DND-41 (cell line): ENCODE data around the gene CRHR2.
A peak's percentile ranks its signal among the peaks of the same experiment; 100 is the strongest.

ENCODE experiments used
- ATAC-seq: fragments of 200-7000 bp; cut with Tn5 transposase; 3 replicates; pipeline ENCODE4 v1.9.1; 2021; ENCODE audit warnings: low read depth; ENCODE audit not compliant: insufficient read depth
- DNase-seq: peaks from one replicate; pipeline ENCODE4 v3.0.0-alpha.2; 2020
- H2AFZ ChIP-seq: 2 replicates; pipeline ENCODE4 v1.6.0; 2012; ENCODE audit warnings: low read depth, low read length
- H3K27ac ChIP-seq: 2 replicates; pipeline ENCODE4 v1.5.1; 2012; ENCODE audit warnings: low read length, inconsistent platforms
- H3K27me3 ChIP-seq: fragments of 200-600 bp; sonication (generic); 2 replicates; pipeline ENCODE4 v1.6.0; 2012; ENCODE audit warnings: low read length, mild to moderate bottlenecking, inconsistent platforms; ENCODE audit not compliant: insufficient read depth, poor library complexity
- H3K36me3 ChIP-seq: 2 replicates; pipeline ENCODE4 v1.5.1; 2012; ENCODE audit warnings: low read length, inconsistent platforms; ENCODE audit not compliant: insufficient read depth
- H3K4me1 ChIP-seq: 2 replicates; pipeline ENCODE4 v1.5.1; 2012; ENCODE audit warnings: mild to moderate bottlenecking, low read length; ENCODE audit not compliant: insufficient read depth
- H3K4me2 ChIP-seq: 2 replicates; pipeline ENCODE4 v1.6.0; 2012; ENCODE audit warnings: mild to moderate bottlenecking, moderate library complexity, low read length, inconsistent platforms; ENCODE audit not compliant: insufficient read depth
- H3K4me3 ChIP-seq, 2 experiments: fragments of 200-600 bp in 1 of 2; shearing (Covaris generic) in 1 of 2; 2 replicates each; pipeline ENCODE4 v1.5.1; 2012 to 2016; ENCODE audit warnings: inconsistent platforms in 2 of 2, low read length in 2 of 2, mild to moderate bottlenecking in 2 of 2, low read depth in 1 of 2, moderate library complexity in 1 of 2
- H3K79me2 ChIP-seq: 2 replicates; pipeline ENCODE4 v1.6.0; 2012; ENCODE audit warnings: low read length, inconsistent platforms; ENCODE audit not compliant: insufficient read depth
- H3K9ac ChIP-seq: 2 replicates; pipeline ENCODE4 v1.6.0; 2012; ENCODE audit warnings: low read depth, mild to moderate bottlenecking, inconsistent platforms, low read length, moderate library complexity
- H3K9me3 ChIP-seq: 2 replicates; pipeline ENCODE4 v1.5.1; 2012; ENCODE audit warnings: low read length, moderate library complexity, mild to moderate bottlenecking, inconsistent platforms; ENCODE audit not compliant: insufficient read depth, severe bottlenecking
- H4K20me1 ChIP-seq: 2 replicates; pipeline ENCODE4 v1.6.0; 2012; ENCODE audit warnings: low read length; ENCODE audit not compliant: insufficient read depth
- CTCF ChIP-seq: IDR thresholded peaks from 2 replicates; pipeline ENCODE4 v1.5.1; 2012; ENCODE audit warnings: borderline replicate concordance, low read length, moderate library complexity, mild to moderate bottlenecking; ENCODE audit not compliant: poor library complexity, severe bottlenecking; ENCODE audit errors: extremely low read depth
- EZH2 ChIP-seq: IDR thresholded peaks from 3 replicates; pipeline ENCODE4 v1.6.1; 2012; ENCODE audit warnings: borderline replicate concordance, low read depth, mild to moderate bottlenecking, moderate library complexity, low read length, inconsistent platforms; ENCODE audit not compliant: severe bottlenecking

Gene CRHR2

DNA sequence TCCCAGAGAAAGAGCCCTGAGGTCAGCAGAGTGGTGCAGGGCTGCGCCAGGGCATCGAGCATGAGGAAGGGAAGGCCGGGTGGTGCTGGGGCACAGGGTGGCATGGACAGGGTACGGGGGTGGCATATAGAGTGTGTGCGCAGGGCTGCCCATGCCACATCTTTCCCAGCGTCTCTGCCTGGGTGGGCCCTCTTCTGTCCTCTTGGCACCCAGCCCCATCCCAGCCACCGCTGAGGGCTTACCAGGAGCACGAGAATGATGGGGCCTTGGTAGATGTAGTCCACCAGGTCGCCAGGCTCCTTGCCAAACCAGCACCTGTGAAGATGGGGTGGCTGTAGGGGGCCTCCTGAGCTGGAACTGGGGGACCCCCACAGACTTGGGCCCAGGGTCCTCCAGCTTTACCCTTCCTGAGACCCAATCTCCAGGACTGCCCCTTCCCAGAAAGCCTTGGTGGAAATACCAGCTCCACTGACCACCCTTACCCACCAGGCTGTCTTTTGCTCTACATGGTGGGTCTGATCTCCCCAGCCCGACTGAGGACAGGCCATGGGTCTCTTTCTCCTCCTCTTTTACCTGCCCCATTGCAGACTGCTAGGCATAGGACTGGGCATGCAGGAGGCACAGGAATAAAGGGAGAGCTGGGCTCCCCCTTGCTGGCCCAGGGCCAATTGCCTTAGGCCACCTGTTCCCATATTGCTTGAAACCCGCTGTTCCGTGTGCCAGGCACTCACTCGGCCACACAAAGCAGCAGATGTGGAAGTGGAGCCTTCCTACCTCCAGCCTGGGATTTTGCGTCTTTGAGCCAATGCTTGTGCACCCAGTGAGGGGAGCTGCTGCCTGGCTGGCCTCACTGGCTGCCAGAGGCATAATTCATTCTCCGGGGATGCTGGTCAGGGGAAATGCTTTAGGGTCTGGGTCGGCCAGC is 21.7 kb downstream of the CRHR2 start:
- Histone ChIP-seq H3K4me2 (no peak overlapping the region), H3K9me3 (no peaks in the 10 kb centered on the region), H3K4me3 (no peak overlapping the region), H4K20me1 (no peaks in the 10 kb centered on the region), H2AFZ (no peak overlapping the region), H3K79me2 (no peaks in the 10 kb centered on the region), H3K27ac (no peak overlapping the region), H3K9ac (no peak overlapping the region), H3K36me3 (no peaks in the 10 kb centered on the region), H3K4me1 (no peaks in the 10 kb centered on the region), H3K27me3 (no peaks in the 10 kb centered on the region)
- TF ChIP-seq CTCF: no peak
- TF ChIP-seq EZH2: no peak
- DNase-seq (no peak), ATAC-seq (no peak)

DNA sequence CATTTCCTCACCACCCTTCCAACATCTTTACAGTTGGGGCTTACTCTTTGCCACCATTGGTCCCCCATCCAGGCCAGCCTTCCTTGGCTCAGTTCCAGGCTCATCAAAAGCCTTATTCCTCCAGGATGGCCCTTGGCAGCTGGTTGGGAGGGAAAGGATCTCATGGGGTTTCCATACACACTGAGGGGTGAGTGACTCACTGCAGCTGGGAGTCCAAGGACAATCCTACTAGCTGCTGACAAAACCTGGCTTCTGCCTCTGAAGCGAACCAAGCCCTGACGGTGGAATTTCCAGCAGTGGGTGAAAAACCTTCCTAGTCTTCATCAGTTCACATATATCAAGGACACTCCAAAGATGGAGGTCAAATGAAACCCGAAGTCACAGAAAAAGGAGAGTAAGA is 22.9 kb downstream of the CRHR2 start:
- Histone ChIP-seq H3K27ac (no peak overlapping the region), H3K4me3 (no peak overlapping the region), H3K4me1 (no peaks in the 10 kb centered on the region), H2AFZ (no peak overlapping the region), H3K9me3 (no peaks in the 10 kb centered on the region), H3K4me2 (no peak overlapping the region), H3K27me3 (no peaks in the 10 kb centered on the region), H3K9ac (no peak overlapping the region), H4K20me1 (no peaks in the 10 kb centered on the region), H3K36me3 (no peaks in the 10 kb centered on the region), H3K79me2 (no peaks in the 10 kb centered on the region)
- DNase-seq (no peak), ATAC-seq (no peak)
- no peak for TF ChIP-seq CTCF
- TF ChIP-seq EZH2: no peak

DNA sequence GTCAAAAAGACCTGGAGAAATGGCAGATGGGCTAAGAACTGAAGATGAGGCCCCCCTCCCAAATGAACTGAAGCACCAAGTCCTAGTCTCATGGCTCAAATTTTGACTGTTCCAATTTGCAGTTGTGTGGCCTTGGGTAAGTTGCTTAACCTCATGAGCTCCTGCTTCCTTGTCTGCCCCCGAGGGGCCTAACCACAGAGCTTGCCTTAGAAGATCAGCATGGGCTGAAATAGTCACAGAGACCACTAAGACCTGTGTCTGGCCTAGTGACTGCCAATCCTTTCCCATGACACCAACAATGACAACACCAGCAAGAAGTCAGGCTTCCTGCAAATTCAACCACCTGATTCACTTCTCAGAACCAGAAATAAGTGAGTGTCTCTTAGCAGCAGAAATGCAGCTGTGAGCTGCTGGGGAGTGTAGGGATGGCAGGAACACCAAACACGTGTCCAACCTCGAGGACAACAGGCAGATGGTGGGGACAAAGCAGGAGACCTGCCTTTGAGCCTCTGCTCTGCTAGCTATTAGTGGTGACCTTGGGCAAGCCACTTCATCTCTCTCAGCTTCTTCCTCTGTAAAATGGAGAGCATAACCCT is 23.7 kb downstream of the CRHR2 start:
- no peak overlapping the region for H3K4me2 ChIP-seq
- H3K79me2 ChIP-seq: no peaks in the 10 kb centered on the region
- H3K4me1 ChIP-seq: no peaks in the 10 kb centered on the region
- no peaks in the 10 kb centered on the region for H3K9me3 ChIP-seq
- DNase-seq (peak; percentile 12), ATAC-seq (peak; percentile 62)
- TF ChIP-seq CTCF (no peak), EZH2 (no peak)
- no peaks in the 10 kb centered on the region for H4K20me1 ChIP-seq
- no peaks in the 10 kb centered on the region for H3K27me3 ChIP-seq
- no peaks in the 10 kb centered on the region for H3K36me3 ChIP-seq
- H3K4me3 ChIP-seq: no peak overlapping the region
- no peak overlapping the region for H3K9ac ChIP-seq
- no peak overlapping the region for H3K27ac ChIP-seq
- H2AFZ ChIP-seq: no peak overlapping the region
